Measurements from ENCODE around the gene C15orf62.

Gene C15orf62

GRCh38 chr15:40785164-40785563, 15.4 kb downstream of the C15orf62 start:
- no peak for DNase-seq

- DNase-seq, result no peak
These were observed 16.0 kb downstream of the C15orf62 start for GRCh38 chr15:40785814-40786213.

- DNase-seq, result peak; percentile 87
These were observed 17.6 kb downstream of the C15orf62 start for GRCh38 chr15:40787344-40787841.

GRCh38 chr15:40787991-40788390, 18.2 kb downstream of the C15orf62 start:
- no peak for DNase-seq

- no peak for DNase-seq
These were observed 19.3 kb downstream of the C15orf62 start for GRCh38 chr15:40789119-40789518.

GRCh38 chr15:40789999-40790398, 20.2 kb downstream of the C15orf62 start:
- no peak for DNase-seq

- DNase-seq, result no peak
These were observed 20.9 kb downstream of the C15orf62 start for GRCh38 chr15:40790718-40791117.

GRCh38 chr15:40792394-40792793, 22.6 kb downstream of the C15orf62 start:
- no peak for DNase-seq

- DNase-seq, result peak; percentile 23
These were observed 23.6 kb downstream of the C15orf62 start for GRCh38 chr15:40793216-40793989.

GRCh38 chr15:40796041-40796440, 26.3 kb downstream of the C15orf62 start:
- no peak for DNase-seq

- DNase-seq, result no peak
These were observed 26.7 kb downstream of the C15orf62 start for GRCh38 chr15:40796512-40796911.

GRCh38 chr15:40799523-40799922, 29.7 kb downstream of the C15orf62 start:
- DNase-seq, result no peak

- no peak for DNase-seq
These were observed 33.3 kb downstream of the C15orf62 start for GRCh38 chr15:40803076-40803475.

- no peak for DNase-seq
These were observed 33.9 kb downstream of the C15orf62 start for GRCh38 chr15:40803688-40804087.

GRCh38 chr15:40806672-40807027, 36.9 kb downstream of the C15orf62 start:
- DNase-seq, result no peak

- DNase-seq, result peak; percentile 78
These were observed 37.5 kb downstream of the C15orf62 start, which contains the start of the genes DNAJC17 and ZFYVE19 for GRCh38 chr15:40807028-40807887. TSS of gene DNAJC17 (minus strand) at chr15:40807473. CDS start at chr15:40807446, 27 bp downstream. TSS of gene ZFYVE19 (plus strand) at chr15:40807089. CDS start at chr15:40807590, 501 bp downstream.

- no peak for DNase-seq
These were observed 38.2 kb downstream of the C15orf62 start for GRCh38 chr15:40807888-40808461.

- no peak for DNase-seq
These were observed 39.2 kb downstream of the C15orf62 start for GRCh38 chr15:40808861-40809450.

- DNase-seq, result no peak
These were observed 43.1 kb downstream of the C15orf62 start for GRCh38 chr15:40812721-40813425.

- no peak for DNase-seq
These were observed 45.4 kb downstream of the C15orf62 start for GRCh38 chr15:40815042-40815698.

GRCh38 chr15:40819048-40819447, 49.3 kb downstream of the C15orf62 start:
- no peak for DNase-seq

GRCh38 chr15:40821195-40821594, 51.4 kb downstream of the C15orf62 start:
- DNase-seq, result no peak

Data from NCI-H2029 treated with DMSO at 0.1 percent for 48 hours (cell line).